K562 (cell line): ENCODE results near the gene ZNF8. TPM values are rescaled to one million over a fixed set of nuclear protein-coding genes. Genes with fewer than 3 reads are reported as not detected.

Experiments used
- ATAC-seq: fragments of 200-7000 bp; cut with Tn5 transposase; 3 replicates; pipeline ENCODE4 v1.9.1; 2020; ENCODE audit warnings: moderate library complexity
- BruUV-seq: library from RNA; stranded (reverse); fragments of 400-500 nt; replicated peaks from 2 replicates; lab custom pipeline; 2021; lab: Mats Ljungman, UMichigan
- CTCF ChIA-PET: fragments of 300-600 bp; formaldehyde crosslinking; extraction: SDS; loops from one replicate; lab custom pipeline; 2021; ENCODE audit warnings: low intra/inter-chr PET ratio; lab: Yijun Ruan, JAX
- POLR2A ChIA-PET: fragments of 300-600, 350-650 bp; sonication (Branson Sonifier 250); formaldehyde crosslinking; extraction: SDS; loops from one replicate; lab custom pipeline; 2021; ENCODE audit warnings: antibody characterized with exemption, inconsistent platforms; lab: Yijun Ruan, JAX
- DNase-seq, 4 experiments: peaks; one replicate each; pipeline versions ENCODE4 v3.0.0 to v3.0.0-alpha.2; 2011 to 2018; ENCODE audit warnings: low spot score in 3 of 4, mixed read lengths in 3 of 4; ENCODE audit errors: extremely low read depth in 1 of 4
- FAIRE-seq: peaks from 2 replicates; lab custom pipeline; 2011; peaks lifted over from hg19 to GRCh38; lab: Jason Lieb, UNC
- H2AFZ ChIP-seq: 2 replicates; pipeline ENCODE4 v1.6.0; 2011; ENCODE audit warnings: low read depth, low read length, control low read depth, inconsistent platforms
- H3K27ac ChIP-seq: fragments of 200-600 bp; 3 replicates; pipeline ENCODE4 v1.8.0; 2011; ENCODE audit warnings: low read depth, mild to moderate bottlenecking, control low read depth, inconsistent platforms, low read length, moderate library complexity, mixed read lengths; ENCODE audit errors: extremely low read depth
- H3K27me3 ChIP-seq, 2 experiments: fragments of 300-600 bp in 1 of 2; 2 replicates in 1 of 2; 3 replicates in 1 of 2; pipeline versions ENCODE4 v1.6.0 to v1.8.0; 2011; ENCODE audit warnings: inconsistent platforms in 2 of 2, low read length in 2 of 2, mild to moderate bottlenecking in 1 of 2, mixed read lengths in 1 of 2, moderate library complexity in 1 of 2; ENCODE audit not compliant: control insufficient read depth in 2 of 2, insufficient read depth in 2 of 2
- H3K36me3 ChIP-seq: fragments of 300-600 bp; 3 replicates; pipeline ENCODE4 v1.8.0; 2011; ENCODE audit warnings: mild to moderate bottlenecking, low read length, inconsistent platforms; ENCODE audit not compliant: control insufficient read depth, insufficient read depth
- H3K4me1 ChIP-seq, 2 experiments: fragments of 200-600 bp in 1 of 2; replicated peaks in 1 of 2; 2 replicates in 1 of 2; 3 replicates in 1 of 2; pipeline versions ENCODE4 v1.5.1 to v1.8.0; 2011; ENCODE audit warnings: inconsistent platforms in 2 of 2, low read length in 2 of 2, mild to moderate bottlenecking in 1 of 2, mixed read lengths in 1 of 2, moderate library complexity in 1 of 2; ENCODE audit not compliant: control insufficient read depth in 2 of 2, insufficient read depth in 2 of 2
- H3K4me2 ChIP-seq: 2 replicates; pipeline ENCODE4 v1.6.1; 2011; ENCODE audit warnings: low read length, control low read depth, inconsistent platforms, mixed read lengths; ENCODE audit not compliant: insufficient read depth
- H3K4me3 ChIP-seq: fragments of 200-600 bp; sonication (generic), shearing (Covaris generic); 2 replicates; pipeline ENCODE4 v1.5.1; 2016; ENCODE audit warnings: control low read depth, inconsistent platforms
- H3K79me2 ChIP-seq: fragments of 200-600 bp; 3 replicates; pipeline ENCODE4 v1.8.0; 2011; ENCODE audit warnings: low read length, inconsistent platforms; ENCODE audit not compliant: control insufficient read depth, insufficient read depth
- H3K9ac ChIP-seq, 2 experiments: 2 replicates each; pipeline versions ENCODE4 v1.6.0 to v1.6.1; 2011; ENCODE audit warnings: low read depth in 2 of 2, low read length in 2 of 2, control low read depth in 1 of 2, inconsistent platforms in 1 of 2, mild to moderate bottlenecking in 1 of 2, mixed read lengths in 1 of 2; ENCODE audit not compliant: insufficient read depth in 1 of 2
- H3K9me1 ChIP-seq: one replicate; pipeline ENCODE4 v1.6.0; 2011; ENCODE audit warnings: inconsistent platforms, mild to moderate bottlenecking, low read length, moderate library complexity; ENCODE audit not compliant: control insufficient read depth, insufficient read depth
- H3K9me3 ChIP-seq: replicated peaks from 2 replicates; pipeline ENCODE4 v1.5.1; 2011; ENCODE audit warnings: low read depth, low read length, inconsistent platforms; ENCODE audit not compliant: control insufficient read depth, insufficient read depth
- H4K20me1 ChIP-seq: replicated peaks from 2 replicates; pipeline ENCODE4 v1.6.1; 2011; ENCODE audit warnings: low read length, inconsistent platforms, mixed read lengths; ENCODE audit not compliant: control insufficient read depth, insufficient read depth
- ATF3 ChIP-seq, 2 experiments: fragments of 450-650 bp in 1 of 2; sonication (generic) in 1 of 2; formaldehyde crosslinking in 1 of 2; IDR thresholded peaks in 1 of 2; conservative IDR thresholded peaks in 1 of 2; 2 replicates each; pipeline versions ENCODE4 v1.6.1 to v1.8.1; 2016 to 2023; ENCODE audit warnings: mild to moderate bottlenecking in 2 of 2, moderate library complexity in 2 of 2, inconsistent platforms in 1 of 2, missing genetic modification reagents in 1 of 2
- CC2D1A ChIP-seq: fragments of 450-650 bp; IDR thresholded peaks from 2 replicates; pipeline ENCODE4 v1.6.1; 2017; ENCODE audit warnings: mild to moderate bottlenecking
- CHD2 ChIP-seq: IDR thresholded peaks from 2 replicates; pipeline ENCODE4 v1.6.1; 2011; ENCODE audit warnings: low read depth, low read length
- EWSR1 ChIP-seq: fragments of 450-650 bp; IDR thresholded peaks from 2 replicates; pipeline ENCODE4 v1.6.1; 2018; ENCODE audit warnings: borderline replicate concordance, mild to moderate bottlenecking, low read depth, moderate library complexity; ENCODE audit not compliant: partially characterized antibody
- LEF1 ChIP-seq: fragments of 450-650 bp; IDR thresholded peaks from 2 replicates; pipeline ENCODE4 v1.6.1; 2016; ENCODE audit warnings: mild to moderate bottlenecking
- PHB ChIP-seq: fragments of 250-450 bp; sonication (Bioruptor Pico); IDR thresholded peaks from 2 replicates; pipeline ENCODE4 v1.5.0; 2021
- SIN3A ChIP-seq, 2 experiments: fragments of 150-350 bp in 1 of 2; IDR thresholded peaks; 2 replicates each; pipeline ENCODE4 v1.6.1; 2011 to 2016; ENCODE audit warnings: borderline replicate concordance in 2 of 2, low read depth in 2 of 2, low read length in 2 of 2, mild to moderate bottlenecking in 2 of 2, moderate library complexity in 2 of 2; ENCODE audit not compliant: control insufficient read depth in 1 of 2
- ZBTB43 ChIP-seq: sonication (generic); formaldehyde crosslinking; IDR thresholded peaks from 2 replicates; pipeline ENCODE4 v1.8.0; 2023; ENCODE audit warnings: mild to moderate bottlenecking, missing genetic modification reagents
- ZNF57 ChIP-seq: fragments of 450-650 bp; formaldehyde crosslinking; IDR thresholded peaks from 2 replicates; pipeline ENCODE4 v1.4.0; 2020; ENCODE audit warnings: mild to moderate bottlenecking, moderate library complexity
- ZNF75A ChIP-seq: fragments of 450-650 bp; formaldehyde crosslinking; IDR thresholded peaks from 2 replicates; pipeline ENCODE4 v1.4.0; 2020; ENCODE audit warnings: mild to moderate bottlenecking
- WGBS: fragments of 100-300 bp; shearing (Covaris generic); methylation state at CpG from one replicate; pipeline ENCODE4 v1.1.6; 2016; ENCODE audit warnings: low coverage, mixed read lengths; ENCODE audit not compliant: insufficient coverage; ENCODE audit errors: missing lambda C conversion rate; 5-methylcytosine and 5-hydroxymethylcytosine counted together
- in situ Hi-C: fragments of 300-500 bp; cut with MboI; formaldehyde crosslinking; loops from 4 replicates; pipeline ENCODE4 v1.15.0; 2018; ENCODE audit warnings: inconsistent platforms, mixed read lengths
- intact Hi-C: fragments of 100-400 bp; cut with micrococcal nuclease; formaldehyde crosslinking; loops from 2 replicates; pipeline ENCODE4 v1.14.2; 2022
- polyA plus RNA-seq, 8 experiments: library from polyadenylated mRNA; depleted of rRNA in 4 of 8; stranded (reverse) in 5 of 8; unstranded in 3 of 8; fragments of >200 nt; fragmentation: Nextera tagmentation in 2 of 8; fragmentation: Illumina TruSeq in 1 of 8; extraction: Ambion mirVana in 2 of 8; extraction: Trizol in 1 of 8; gene quantifications; 2 replicates each; pipeline versions ENCODE4 v1.2.1 to v1.2.3, GENCODE V29; 2011 to 2014; ENCODE audit warnings: inconsistent platforms in 1 of 8, missing spikeins in 1 of 8
- total RNA-seq, 7 experiments: library from RNA; depleted of rRNA in 6 of 7; stranded (reverse); fragments of >200 nt in 6 of 7; fragmentation: Illumina TruSeq in 2 of 7; extraction: Trizol in 2 of 7; gene quantifications; 2 replicates each; pipeline versions ENCODE4 v1.2.1 to v1.2.3, GENCODE V29; 2011 to 2021; ENCODE audit warnings: low replicate concordance in 1 of 7

ZNF8 gene
- total and polyA plus RNA-seq, 9 of the 15 experiments (the other 6 are each of a cell fraction or from before 2014, with no cell fraction given): 0.71 to 7.7 (median 4.7) TPM

DNA sequence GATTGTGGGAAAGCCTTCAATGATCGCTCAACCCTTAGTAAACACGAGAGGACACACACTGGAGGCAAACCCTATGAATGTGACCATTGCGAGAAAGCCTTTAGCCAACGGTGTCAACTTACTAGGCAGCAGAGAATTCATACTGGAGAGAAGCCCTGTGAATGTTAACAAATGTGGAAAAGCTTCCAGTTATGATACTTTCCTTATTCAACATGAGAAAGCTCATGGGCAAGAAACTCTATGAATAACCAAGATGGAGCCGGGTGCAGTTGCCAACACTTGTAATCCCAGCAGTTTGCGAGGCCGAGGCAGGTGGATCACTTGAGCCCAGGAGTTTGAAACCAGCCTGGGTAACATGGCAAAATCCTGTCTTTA is 15.8 kb upstream of the ZNF8 start:
- ATAC-seq (no peak), DNase-seq (no peak)
- Histone ChIP-seq H3K27ac (no peak overlapping the region), H3K4me2 (no peak overlapping the region), H2AFZ (no peak overlapping the region), H3K27me3 (no peaks in the 10 kb centered on the region), H3K4me3 (no peak overlapping the region), H3K9me3 (peaks cover 80% of the 10 kb centered on the region), H3K79me2 (no peaks in the 10 kb centered on the region), H3K4me1 (no peaks in the 10 kb centered on the region)
- POLR2A ChIA-PET: interaction anchor here (0.6 kb wide), 1 partner anchor 24 kb away, joined by 4 read pairs; no protein-coding TSS in a partner anchor
- in situ Hi-C loops: no loop called here
- intact Hi-C loops: no loop called here
- no TSS peak for BruUV-seq
- TF ChIP-seq ZNF57 (CRISPR knock-in tag) (no peak), EWSR1 (no peak), ZNF75A (CRISPR knock-in tag) (0 out of 2 replicates have a peak, but pooled peaks have one; percentile 3)
- TF ChIP-seq, all 486 proteins: peak for 1
- CTCF ChIA-PET: no interaction called here
- Histone ChIP-seq H4K20me1 (no peaks in the 10 kb centered on the region), H3K9me1 (no peaks in the 10 kb centered on the region), H3K36me3 (peaks cover 55% of the 10 kb centered on the region), H3K9ac (no peak overlapping the region)
- no peak for FAIRE-seq
- 89% methylated on average over 7 of the region's 7 CpGs for WGBS

DNA sequence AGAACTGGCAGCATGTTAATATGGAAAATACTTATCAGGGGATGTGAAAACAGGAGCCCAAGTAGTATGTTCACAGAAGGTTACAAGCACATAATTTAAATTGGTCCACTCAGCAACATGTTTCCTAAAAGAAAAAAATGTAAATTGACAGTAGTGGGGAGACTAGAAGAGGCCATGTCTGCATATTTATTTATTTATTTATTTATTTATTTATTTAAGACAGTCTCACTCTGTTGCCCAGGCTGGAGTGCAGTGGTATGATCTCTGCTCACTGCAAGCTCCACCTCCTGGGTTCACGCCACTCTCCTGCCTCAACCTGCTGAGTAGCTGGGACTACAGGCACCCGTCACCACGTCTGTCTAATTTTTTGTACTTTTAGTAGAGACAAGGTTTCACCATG is 13.7 kb upstream of the ZNF8 start:
- H3K27ac ChIP-seq: no peak overlapping the region
- no peak for DNase-seq
- 95% methylated on average over 3 of the region's 3 CpGs for WGBS
- H4K20me1 ChIP-seq: no peaks in the 10 kb centered on the region
- no peak for ATAC-seq
- no peak overlapping the region for H3K4me3 ChIP-seq
- no peaks in the 10 kb centered on the region for H3K4me1 ChIP-seq
- H3K9me3 ChIP-seq: peaks cover 67% of the 10 kb centered on the region
- TF ChIP-seq LEF1: no peak
- TF ChIP-seq CC2D1A: no peak
- no peak for TF ChIP-seq ATF3 (IDR thresholded peaks at IDR 0.05)
- TF ChIP-seq ATF3 (CRISPR knock-in tag; conservative IDR thresholded peaks at IDR 0.05): no peak
- no peak for TF ChIP-seq SIN3A (IDR thresholded peaks at IDR 0.05; ENCODE audit: borderline replicate concordance in 2 of 2, control insufficient read depth in 1 of 2, low read depth in 2 of 2, low read length in 2 of 2)
- no peak for TF ChIP-seq ZBTB43 (CRISPR knock-in tag)
- no peak for TF ChIP-seq PHB (CRISPR knock-in tag)
- no peak for TF ChIP-seq CHD2
- POLR2A ChIA-PET: no interaction called here
- no peak for FAIRE-seq
- BruUV-seq: no TSS peak
- H2AFZ ChIP-seq: no peak overlapping the region
- in situ Hi-C loops (no loop called here), intact Hi-C loops (no loop called here)
- CTCF ChIA-PET: no interaction called here
- H3K9me1 ChIP-seq: no peaks in the 10 kb centered on the region
- peaks cover 39% of the 10 kb centered on the region for H3K36me3 ChIP-seq
- H3K79me2 ChIP-seq: no peaks in the 10 kb centered on the region
- H3K9ac ChIP-seq: no peak overlapping the region
- no peak overlapping the region for H3K4me2 ChIP-seq
- no peaks in the 10 kb centered on the region for H3K27me3 ChIP-seq
